Left cardiac atrium (tissue), 4 donors: Measurements from ENCODE around the gene IFNA14. TPM values are rescaled to one million over a fixed set of nuclear protein-coding genes. Genes with fewer than 3 reads are reported as not detected.
"Not testable (repeated sequence)": the region's sequence is repeated elsewhere in the genome, so short reads cannot be mapped to it uniquely, and the experiment has no call there.

Experiments
- ATAC-seq, 2 donors: fragments of 200-7000 bp; cut with Tn5 transposase; one replicate each; pipeline ENCODE4 v1.9.1; 2020; ENCODE audit warnings: mild to moderate bottlenecking in 2 of 2, moderate library complexity in 2 of 2
- DNase-seq: peaks from one replicate; pipeline ENCODE4 v3.0.0-alpha.2; 2020
- intact Hi-C, 2 donors: fragments of 100-400 bp; cut with DNase I; formaldehyde crosslinking; loops; one replicate each; pipeline versions ENCODE4 v1.14.1 to v1.15.1; 2022 to 2023
- total RNA-seq, 2 donors: library from RNA; stranded (reverse); fragmentation: NEBNext Ultra II Directional; extraction: Animal tissue kit (Norgen Biotek cat#: 25700); gene quantifications; one replicate each; pipeline ENCODE4 v1.2.1, GENCODE V29; 2021
- donor health status: DM: no; HTN: yes; CAD: no.
- donor health status: DM: no; HTN: yes; CAD: no; lungs with severe emphysema.
- donor health status: DM: yes; HTN: yes; CAD: no.
- donor health status: Dilated cardiomyopathy.

Gene IFNA14
- total RNA-seq, 2 donors from 2014 or later, result not detected

DNA sequence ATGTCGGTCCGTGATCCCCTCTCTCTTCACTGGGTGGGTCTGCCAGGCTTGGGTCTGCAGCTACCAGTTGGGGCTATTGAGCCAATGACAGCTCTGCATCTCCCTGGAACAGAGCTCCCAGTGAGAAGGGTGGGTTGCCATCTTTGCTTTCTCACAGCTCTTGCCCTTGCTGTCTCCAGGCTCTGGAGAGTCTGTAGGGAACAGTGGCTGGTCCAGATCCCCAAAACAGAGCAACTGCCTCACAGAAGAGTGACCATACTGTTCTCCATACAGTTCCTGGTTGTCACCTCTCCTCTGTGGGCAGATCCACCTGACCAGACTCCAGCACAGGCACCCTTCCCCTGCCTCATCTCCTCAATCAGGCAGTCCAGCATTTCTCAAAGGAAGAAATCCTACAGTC lies 6.5 kb downstream of the IFNA14 start:
- intact Hi-C loops, result no loop called here
- ATAC-seq (peak in 1 of 2 donors; percentile 8), DNase-seq (no peak)

DNA sequence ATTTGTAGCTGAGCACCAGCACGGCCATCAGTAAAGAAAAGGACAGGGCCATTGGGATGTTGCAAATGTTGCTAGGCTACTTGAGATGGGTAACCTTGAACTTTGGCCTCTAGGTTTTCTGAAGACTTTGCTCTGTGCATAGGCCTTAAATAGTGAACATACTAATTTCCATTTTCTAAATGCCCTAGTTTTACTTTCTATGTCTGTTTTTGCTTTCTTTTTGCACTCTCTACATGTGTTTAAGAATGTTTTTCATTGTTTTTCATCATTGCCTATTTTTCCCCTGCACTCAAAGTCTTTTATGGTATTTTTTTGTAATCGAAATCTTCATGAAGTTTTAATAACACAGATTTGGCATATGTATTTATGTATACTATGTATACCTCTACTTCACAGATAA lies 11.7 kb downstream of the IFNA14 start, which contains the start of gene IFNA17:
IFNA17 (minus strand) TSS at position 101 of the 400 bp plus-strand sequence; CDS start at position 52, 49 bp downstream.
- ATAC-seq, result no peak
- intact Hi-C loops, result no loop called here
- DNase-seq, result no peak

DNA sequence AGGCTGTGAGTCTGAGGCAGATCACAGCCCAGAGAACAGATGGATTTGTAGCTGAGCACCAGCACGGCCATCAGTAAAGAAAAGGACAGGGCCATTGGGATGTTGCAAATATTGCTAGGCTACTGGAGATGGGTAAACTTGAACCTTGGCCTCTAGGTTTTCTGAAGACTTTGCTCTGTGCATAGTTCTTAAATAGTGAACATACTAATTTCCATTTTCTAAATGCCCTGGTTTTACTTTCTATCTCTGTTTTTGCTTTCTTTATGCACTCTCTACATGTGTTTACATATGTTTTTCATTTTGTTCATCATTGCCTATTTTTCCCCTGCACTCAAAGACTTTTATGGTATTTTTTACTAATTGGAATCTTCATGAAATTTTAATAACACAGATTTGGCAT lies 22.6 kb downstream of the IFNA14 start, which contains the start of gene IFNA16:
IFNA16 (minus strand) TSS at position 101 of the 400 bp plus-strand sequence; CDS start at position 95, 6 bp downstream.
- ATAC-seq, intact Hi-C loops, DNase-seq: not testable (repeated sequence)

DNA sequence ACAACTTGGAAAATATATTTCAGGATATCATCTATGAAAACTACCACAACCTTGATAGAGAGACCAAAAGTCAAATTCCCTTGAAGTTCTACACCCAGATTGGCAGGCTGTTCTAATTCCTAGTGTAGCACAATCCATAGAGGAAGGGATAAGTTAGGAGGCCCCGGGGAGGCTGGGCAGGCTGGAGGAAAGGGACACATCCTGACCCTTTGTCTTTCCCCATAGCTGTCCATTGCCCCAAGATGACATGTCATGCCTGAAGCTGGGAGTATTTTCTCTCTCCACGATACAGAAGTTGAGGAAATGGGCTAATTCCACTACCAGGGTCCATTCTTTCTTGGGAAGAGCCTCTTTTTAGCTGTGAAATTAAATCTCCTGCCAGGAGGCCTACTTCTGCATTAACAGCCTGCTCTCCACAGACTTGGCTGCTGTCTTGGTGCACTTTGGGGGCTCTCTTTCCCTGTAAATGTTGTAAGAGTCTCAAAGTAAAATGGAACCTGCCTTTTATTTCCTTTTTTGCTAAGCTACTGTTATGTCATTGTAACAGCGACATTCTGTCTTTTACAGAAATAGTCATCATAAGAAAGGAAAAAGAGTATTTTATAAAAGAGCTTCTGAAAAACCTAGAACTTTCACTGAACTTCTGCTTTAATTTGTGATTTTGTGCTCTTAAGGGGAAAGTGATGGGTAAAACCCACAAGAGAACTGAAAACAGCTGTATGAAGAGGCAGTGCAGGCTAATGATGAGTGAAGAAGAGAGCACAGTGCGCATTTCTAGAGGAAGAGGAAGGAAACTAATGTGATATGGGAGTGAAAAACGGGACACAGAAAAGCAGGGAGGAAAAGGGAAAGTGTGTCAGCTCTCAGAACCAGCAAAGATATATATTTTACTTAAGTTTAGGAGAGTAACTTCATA lies 26.1 kb downstream of the IFNA14 start:
- intact Hi-C loops, DNase-seq, ATAC-seq: not testable (repeated sequence)

DNA sequence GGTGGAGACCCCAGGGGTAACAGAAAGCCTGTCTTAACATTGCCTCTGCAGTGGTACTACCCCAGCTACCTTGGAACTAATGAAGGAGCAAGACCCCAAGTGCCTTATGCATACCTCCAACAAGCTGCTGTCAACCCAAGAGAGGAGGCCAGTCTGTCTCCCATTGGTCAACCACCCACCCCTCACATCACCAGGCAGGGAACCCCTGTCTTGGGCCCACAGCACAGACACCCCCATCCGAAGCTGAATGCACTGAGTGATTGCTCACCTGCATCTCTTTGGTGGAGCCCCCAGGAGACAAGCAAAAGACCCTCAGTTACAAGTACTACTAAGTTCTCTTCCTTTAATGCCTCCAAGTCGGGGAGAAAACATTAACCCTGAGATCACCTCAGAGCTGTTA lies 27.6 kb downstream of the IFNA14 start:
- DNase-seq, intact Hi-C loops: not testable (repeated sequence)
- peak in 1 of 2 donors; percentile 15 for ATAC-seq

DNA sequence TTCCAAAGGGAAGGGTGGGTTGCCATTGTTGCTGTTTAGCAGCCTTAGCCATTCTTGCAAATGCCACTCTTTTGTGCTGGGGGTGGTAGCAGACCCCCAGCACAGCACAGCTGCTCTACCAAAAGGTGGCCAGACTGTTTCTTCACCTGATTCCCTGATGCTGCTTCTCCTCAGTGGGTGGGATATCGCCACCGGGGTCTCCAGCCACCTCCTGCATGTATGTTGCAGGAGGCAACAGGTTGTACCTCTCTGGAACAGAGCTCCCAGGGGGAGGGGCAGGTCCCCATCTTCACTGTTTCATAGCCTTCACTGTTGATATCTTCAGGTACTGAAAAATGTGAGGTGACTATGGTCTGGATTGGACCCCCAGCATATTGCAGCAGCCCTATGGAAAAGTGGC lies 29.0 kb downstream of the IFNA14 start:
- ATAC-seq, DNase-seq, intact Hi-C loops: not testable (repeated sequence)

DNA sequence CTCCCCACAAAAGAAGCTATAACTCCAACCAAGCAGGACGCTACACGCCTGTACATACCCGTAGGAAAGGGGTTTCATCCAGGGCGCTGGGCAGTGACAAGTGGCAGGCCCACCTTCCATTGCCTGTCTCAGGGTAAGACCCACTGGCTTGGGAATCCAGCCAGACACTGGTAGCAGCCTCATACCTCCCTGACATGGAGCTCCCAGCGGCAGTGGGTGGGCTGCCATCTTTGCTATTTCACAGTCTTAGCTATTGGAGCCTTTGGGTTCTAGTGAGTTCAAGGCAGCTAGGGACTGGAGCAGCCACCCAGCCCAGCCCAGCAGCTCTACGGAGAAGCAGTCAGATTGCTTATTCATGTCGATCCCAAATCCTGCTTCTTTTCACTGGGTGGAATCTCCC lies 29.5 kb downstream of the IFNA14 start:
- DNase-seq (no peak), ATAC-seq (no peak)
- intact Hi-C loops, result no loop called here

- ATAC-seq, DNase-seq, intact Hi-C loops: not testable (repeated sequence)
Measured at GRCh38 chr9:21207043-21207442, 32.8 kb downstream of the IFNA14 start, which contains the start of gene IFNA10. TSS of gene IFNA10 (minus strand) at chr9:21207143. CDS start at chr9:21207097, 46 bp downstream.

DNA sequence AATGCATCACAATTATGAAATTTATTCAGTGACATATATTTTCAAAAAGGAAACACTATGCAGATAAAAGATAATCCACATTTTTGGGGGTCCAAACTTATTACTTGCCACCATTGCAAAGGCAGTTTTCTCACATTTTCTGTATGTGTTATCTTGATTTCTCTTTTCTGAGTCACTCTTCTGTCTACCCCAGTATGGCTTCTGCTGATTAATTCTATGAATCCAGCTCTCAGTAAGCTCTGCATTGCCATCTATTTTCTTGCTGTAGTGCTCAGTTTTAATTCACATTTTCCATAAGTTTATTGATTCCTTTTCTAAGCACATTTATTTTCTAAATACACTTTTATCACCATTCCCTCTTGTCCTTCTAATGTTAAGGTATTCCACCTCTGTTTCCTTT lies 34.6 kb downstream of the IFNA14 start:
- intact Hi-C loops, result no loop called here
- ATAC-seq (no peak), DNase-seq (no peak)

GRCh38 chr9:21202105-21202504 lies 37.7 kb downstream of the IFNA14 start, which contains the start of gene IFNA7:
TSS of gene IFNA7 (minus strand) at chr9:21202205. CDS start at chr9:21202165, 40 bp downstream.
- DNase-seq, ATAC-seq, intact Hi-C loops: not testable (repeated sequence)

DNA sequence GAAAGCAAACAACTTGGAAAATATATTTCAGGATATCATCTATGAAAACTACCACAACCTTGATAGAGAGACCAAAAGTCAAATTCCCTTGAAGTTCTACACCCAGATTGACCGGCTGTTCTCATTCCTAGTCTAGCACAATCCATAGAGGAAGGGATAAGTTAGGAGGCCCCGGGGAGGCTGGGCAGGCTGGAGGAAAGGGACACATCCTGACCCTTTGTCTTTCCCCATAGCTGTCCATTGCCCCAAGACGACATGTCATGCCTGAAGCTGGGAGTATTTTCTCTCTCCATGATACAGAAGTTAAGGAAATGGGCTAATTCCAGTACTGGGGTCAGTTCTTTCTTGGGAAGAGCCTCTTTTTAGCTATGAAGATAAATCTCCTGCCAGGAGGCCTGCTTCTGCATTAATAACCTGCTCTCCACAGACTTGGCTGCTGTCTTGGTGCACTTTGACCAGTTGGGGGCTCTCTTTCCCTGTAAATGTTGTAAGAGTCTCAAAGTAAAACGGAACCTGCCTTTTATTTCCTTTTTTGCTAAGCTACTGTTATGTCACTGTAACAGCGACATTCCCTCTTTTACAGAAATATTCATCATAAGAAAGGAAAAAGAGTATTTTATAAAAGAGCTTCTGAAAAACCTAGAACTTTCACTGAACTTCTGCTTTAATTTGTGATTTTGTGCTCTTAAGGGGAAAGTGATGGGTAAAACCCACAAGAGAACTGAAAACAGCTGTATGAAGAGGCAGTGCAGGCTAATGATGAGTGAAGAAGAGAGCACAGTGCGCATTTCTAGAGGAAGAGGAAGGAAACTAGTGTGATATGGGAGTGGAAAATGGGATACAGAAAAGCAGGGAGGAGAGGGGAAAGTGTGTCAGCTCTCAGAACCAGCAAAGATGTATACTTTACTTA lies 44.7 kb downstream of the IFNA14 start:
- intact Hi-C loops, DNase-seq: not testable (repeated sequence)
- peak; percentile 44 to 75 for ATAC-seq

Other genes starting within 250 kb of the IFNA14 start
- gene HACD4, start 208.4 kb downstream of the IFNA14 start, total RNA-seq, result 1 to 10 TPM; 1.0 to 2.1 TPM
- not detected for gene IFNB1, start 162.1 kb downstream of the IFNA14 start, total RNA-seq
- gene IFNW1, start 98.2 kb downstream of the IFNA14 start, total RNA-seq, result not detected
- gene IFNA21, start 73.3 kb downstream of the IFNA14 start, total RNA-seq, result not detected
- not detected for gene IFNA4, start 52.4 kb downstream of the IFNA14 start, total RNA-seq
- not detected for gene IFNA7, start 37.8 kb downstream of the IFNA14 start, total RNA-seq
- gene IFNA10, start 32.9 kb downstream of the IFNA14 start, total RNA-seq, result not detected
- gene IFNA16, start 22.7 kb downstream of the IFNA14 start, total RNA-seq, result not detected
- not detected for gene IFNA17, start 11.8 kb downstream of the IFNA14 start, total RNA-seq
- not detected for gene IFNA5, start 65.3 kb upstream of the IFNA14 start, total RNA-seq
- gene KLHL9, start 95.4 kb upstream of the IFNA14 start, total RNA-seq, result 10 to 100 TPM; 13.0 to 14.1 TPM
- gene IFNA6, start 110.9 kb upstream of the IFNA14 start, total RNA-seq, result not detected
- gene IFNA13, start 128.1 kb upstream of the IFNA14 start, total RNA-seq, result not detected
- not detected for gene IFNA2, start 145.4 kb upstream of the IFNA14 start, total RNA-seq
- not detected for gene IFNA8, start 169.1 kb upstream of the IFNA14 start, total RNA-seq
- not detected for gene IFNA1, start 200.4 kb upstream of the IFNA14 start, total RNA-seq
- gene IFNE, start 242.3 kb upstream of the IFNA14 start, total RNA-seq, result not detected